Rectal smooth muscle tissue (tissue), 1 donor: ENCODE data around the gene SEPTIN12.
"Not testable (repeated sequence)": the region's sequence is repeated elsewhere in the genome, so short reads cannot be mapped to it uniquely, and the experiment has no call there.

Experiments used
- H3K27ac ChIP-seq: one replicate; pipeline ENCODE4 v1.7.0; 2013; ENCODE audit warnings: low read depth, low read length, inconsistent platforms
- H3K27me3 ChIP-seq: one replicate; pipeline ENCODE4 v1.7.0; 2013; ENCODE audit warnings: low read length; ENCODE audit not compliant: control insufficient read depth, insufficient read depth
- H3K36me3 ChIP-seq: one replicate; pipeline ENCODE4 v1.7.0; 2013; ENCODE audit warnings: low read length; ENCODE audit not compliant: control insufficient read depth, insufficient read depth
- H3K4me1 ChIP-seq: one replicate; pipeline ENCODE4 v1.7.0; 2013; ENCODE audit warnings: low read length; ENCODE audit not compliant: control insufficient read depth, insufficient read depth
- H3K4me3 ChIP-seq: one replicate; pipeline ENCODE4 v1.7.0; 2013; ENCODE audit warnings: low read length
- H3K9ac ChIP-seq: one replicate; pipeline ENCODE4 v1.7.0; 2013; ENCODE audit warnings: low read length

SEPTIN12 gene

DNA sequence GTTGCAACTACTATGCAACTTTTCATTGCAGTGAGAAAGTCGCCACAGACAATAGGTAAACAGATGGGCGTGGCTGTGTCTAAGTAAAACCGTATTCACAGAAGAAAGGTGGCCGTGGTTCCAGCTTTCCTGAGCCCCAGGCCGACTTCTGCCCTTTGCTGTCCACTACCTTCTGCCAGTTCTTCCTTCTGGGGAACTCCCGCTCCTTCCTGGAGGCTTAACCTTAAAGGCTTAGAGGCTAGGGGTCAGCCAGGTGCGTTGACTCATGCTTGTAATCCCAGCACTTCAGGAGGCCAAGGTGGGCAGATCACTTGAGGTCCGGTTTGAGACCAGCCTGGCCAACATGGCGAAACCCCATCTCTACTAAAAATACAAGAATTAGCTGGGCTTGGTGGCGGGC lies 2.1 kb upstream of the SEPTIN12 start:
- no peak overlapping the region for H3K27ac ChIP-seq
- no peak overlapping the region for H3K9ac ChIP-seq
- H3K4me1 ChIP-seq = no peaks in the 10 kb centered on the region
- peaks cover 3% of the 10 kb centered on the region for H3K27me3 ChIP-seq
- no peaks in the 10 kb centered on the region for H3K36me3 ChIP-seq
- H3K4me3 ChIP-seq = no peak overlapping the region

DNA sequence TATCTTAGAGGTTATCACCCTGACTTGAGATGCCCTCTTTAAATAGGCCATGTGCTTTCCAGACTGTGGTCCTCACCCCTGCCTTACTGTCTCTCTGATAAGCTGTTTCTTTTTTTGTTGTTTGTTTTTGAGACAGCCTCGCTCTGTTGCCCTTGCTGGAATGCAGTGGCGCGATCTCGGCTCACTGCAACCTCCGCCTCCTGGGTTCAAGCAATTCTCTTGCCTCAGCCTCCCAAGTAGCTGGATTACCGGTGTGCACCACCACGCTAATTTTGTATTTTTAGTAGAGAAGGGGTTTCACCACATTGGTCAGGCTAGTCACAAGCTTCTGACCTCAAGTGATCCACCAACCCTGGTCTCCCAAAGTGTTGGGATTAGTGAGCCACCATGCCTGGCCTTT lies 765 bp upstream of the SEPTIN12 start:
- Histone ChIP-seq H3K4me3 (no peak overlapping the region), H3K27me3 (peaks cover 3% of the 10 kb centered on the region), H3K27ac (no peak overlapping the region), H3K36me3 (no peaks in the 10 kb centered on the region), H3K9ac (no peak overlapping the region), H3K4me1 (no peaks in the 10 kb centered on the region)

DNA sequence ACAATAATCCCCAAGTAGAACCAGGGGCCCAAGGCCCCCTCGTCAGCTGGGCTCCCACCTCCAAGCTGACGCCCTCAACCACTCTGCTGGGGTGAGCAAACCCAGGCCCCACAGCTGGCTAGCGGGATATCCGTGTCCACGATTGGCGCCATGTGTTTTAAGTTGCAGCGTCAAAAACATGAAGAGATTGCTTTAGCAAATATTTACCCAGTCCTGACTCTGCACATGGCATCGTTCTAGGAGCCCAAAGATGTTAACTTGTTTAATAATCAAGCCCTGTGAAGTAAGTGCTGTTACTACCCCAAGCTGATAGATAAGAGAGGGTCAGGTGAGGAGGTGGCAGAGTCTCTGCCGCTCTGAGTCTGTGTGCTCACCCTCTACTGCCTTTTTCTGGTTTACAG lies 344 bp upstream of the SEPTIN12 start:
- no peaks in the 10 kb centered on the region for H3K4me1 ChIP-seq
- no peak overlapping the region for H3K27ac ChIP-seq
- H3K27me3 ChIP-seq = peaks cover 3% of the 10 kb centered on the region
- no peaks in the 10 kb centered on the region for H3K36me3 ChIP-seq
- H3K4me3 ChIP-seq = no peak overlapping the region
- H3K9ac ChIP-seq = no peak overlapping the region

DNA sequence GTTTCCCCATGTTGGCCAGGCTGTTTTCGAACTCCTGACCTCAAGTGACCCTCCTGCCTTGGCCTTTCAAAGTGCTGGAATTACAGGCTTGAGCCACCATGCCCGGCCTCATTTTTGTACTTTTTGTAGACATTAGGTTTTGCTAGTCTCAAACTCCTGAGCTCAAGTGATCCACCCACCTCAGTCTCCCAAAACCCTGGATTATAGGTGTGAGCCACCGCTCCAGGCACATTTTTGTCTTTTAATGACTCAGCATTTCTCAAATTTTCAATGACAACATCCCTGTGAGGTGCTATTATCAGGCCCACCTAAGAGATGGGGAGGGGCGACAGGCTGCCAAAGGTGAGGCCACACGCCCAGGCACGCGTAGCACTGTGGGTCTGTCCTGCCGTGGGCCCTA lies 1.1 kb downstream of the SEPTIN12 start:
- no peaks in the 10 kb centered on the region for H3K4me1 ChIP-seq
- no peak overlapping the region for H3K27ac ChIP-seq

DNA sequence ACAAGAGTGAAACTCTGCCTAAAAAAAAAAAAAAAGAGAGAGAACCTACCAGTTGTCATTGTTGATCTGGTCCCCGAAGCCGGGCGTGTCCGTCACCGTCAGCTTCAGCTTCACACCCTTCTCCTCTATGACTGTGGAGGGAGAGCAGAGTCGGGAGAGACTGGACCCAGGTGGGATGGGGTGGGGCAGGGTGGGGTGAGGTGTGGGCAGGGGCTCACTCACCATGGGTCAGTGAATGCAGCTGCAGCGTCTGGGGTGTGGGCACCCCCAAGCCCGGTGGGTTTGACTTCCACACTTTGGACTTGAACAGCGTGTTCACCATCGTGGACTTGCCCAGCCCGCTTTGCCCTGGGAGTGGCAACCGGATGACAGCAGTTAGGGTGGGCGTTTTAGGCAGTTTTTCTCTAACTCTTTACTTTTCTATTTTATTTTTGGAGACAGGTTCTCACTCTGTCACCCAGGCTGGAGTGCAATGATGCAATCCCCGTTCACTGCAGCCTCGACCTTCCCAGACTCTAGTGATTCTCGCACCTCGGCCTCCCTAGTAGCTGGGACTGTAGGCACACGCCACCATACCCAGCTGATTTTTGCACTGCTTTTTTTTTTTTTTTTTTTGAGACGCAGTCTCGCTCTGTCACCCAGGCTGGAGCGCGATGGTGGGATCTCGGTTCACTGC lies 2.2 kb downstream of the SEPTIN12 start:
- no peak overlapping the region for H3K27ac ChIP-seq
- H3K4me1 ChIP-seq = no peaks in the 10 kb centered on the region
- H3K27me3 ChIP-seq = peaks cover 3% of the 10 kb centered on the region
- no peak overlapping the region for H3K4me3 ChIP-seq
- H3K9ac ChIP-seq = no peak overlapping the region
- no peaks in the 10 kb centered on the region for H3K36me3 ChIP-seq

More for the DNA sequence above, 1.1 kb downstream of the SEPTIN12 start:
- H3K27me3 ChIP-seq = peaks cover 3% of the 10 kb centered on the region
- H3K9ac ChIP-seq = no peak overlapping the region
- no peaks in the 10 kb centered on the region for H3K36me3 ChIP-seq
- H3K4me3 ChIP-seq = no peak overlapping the region

DNA sequence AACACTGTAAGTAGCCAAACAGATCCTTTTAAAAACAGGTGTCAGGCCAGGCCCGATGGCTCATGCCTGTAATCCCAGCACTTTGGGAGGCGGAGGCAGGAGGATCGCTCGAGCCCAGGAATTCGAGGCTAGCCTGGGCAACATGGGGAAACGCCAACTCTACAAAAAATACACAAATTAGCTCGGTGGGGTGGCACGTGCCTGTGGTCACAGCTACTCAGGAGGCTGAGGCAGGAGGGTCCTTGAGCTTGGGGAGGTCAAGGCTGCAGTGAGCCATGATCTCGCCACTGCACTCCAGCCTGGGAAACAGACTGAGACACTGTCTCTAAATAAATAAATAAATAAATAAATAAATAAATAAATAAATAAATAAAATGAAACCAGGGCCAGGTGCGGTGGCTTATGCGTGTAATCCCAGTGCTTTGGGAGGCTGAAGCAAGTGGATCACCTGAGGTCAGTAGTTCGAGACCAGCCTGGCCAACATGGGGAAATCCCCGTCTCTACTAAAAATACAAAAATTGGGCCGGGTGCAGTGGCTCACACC lies 3.6 kb downstream of the SEPTIN12 start:
- H3K27ac ChIP-seq = not testable (repeated sequence)

DNA sequence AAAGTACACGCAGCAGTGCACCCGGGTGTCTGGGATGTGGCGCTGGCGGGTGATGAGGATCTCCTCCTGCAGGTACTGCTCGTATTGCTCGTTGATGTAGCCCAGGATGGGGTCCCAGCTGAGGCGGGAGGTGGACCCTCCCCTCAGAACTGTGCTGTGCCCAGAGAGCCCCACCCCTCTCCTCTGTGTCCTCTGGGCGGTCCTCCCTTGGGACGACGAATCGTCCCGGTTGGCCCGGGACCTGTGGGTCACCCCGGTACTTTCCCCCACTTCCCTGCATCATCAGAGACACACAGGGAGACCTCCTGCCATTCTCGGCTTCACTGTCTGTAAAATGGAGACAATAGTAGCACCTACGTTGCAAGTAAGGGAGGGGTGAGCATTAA lies 4.2 kb downstream of the SEPTIN12 start:
- no peaks in the 10 kb centered on the region for H3K4me1 ChIP-seq
- H3K36me3 ChIP-seq = no peaks in the 10 kb centered on the region
- H3K4me3 ChIP-seq = no peak overlapping the region
- H3K9ac ChIP-seq = no peak overlapping the region
- H3K27ac ChIP-seq = no peak overlapping the region
- peaks cover 3% of the 10 kb centered on the region for H3K27me3 ChIP-seq

More for the DNA sequence above, 3.6 kb downstream of the SEPTIN12 start:
- not testable (repeated sequence) for H3K27me3 ChIP-seq, H3K4me1 ChIP-seq, H3K9ac ChIP-seq, H3K36me3 ChIP-seq, H3K4me3 ChIP-seq

DNA sequence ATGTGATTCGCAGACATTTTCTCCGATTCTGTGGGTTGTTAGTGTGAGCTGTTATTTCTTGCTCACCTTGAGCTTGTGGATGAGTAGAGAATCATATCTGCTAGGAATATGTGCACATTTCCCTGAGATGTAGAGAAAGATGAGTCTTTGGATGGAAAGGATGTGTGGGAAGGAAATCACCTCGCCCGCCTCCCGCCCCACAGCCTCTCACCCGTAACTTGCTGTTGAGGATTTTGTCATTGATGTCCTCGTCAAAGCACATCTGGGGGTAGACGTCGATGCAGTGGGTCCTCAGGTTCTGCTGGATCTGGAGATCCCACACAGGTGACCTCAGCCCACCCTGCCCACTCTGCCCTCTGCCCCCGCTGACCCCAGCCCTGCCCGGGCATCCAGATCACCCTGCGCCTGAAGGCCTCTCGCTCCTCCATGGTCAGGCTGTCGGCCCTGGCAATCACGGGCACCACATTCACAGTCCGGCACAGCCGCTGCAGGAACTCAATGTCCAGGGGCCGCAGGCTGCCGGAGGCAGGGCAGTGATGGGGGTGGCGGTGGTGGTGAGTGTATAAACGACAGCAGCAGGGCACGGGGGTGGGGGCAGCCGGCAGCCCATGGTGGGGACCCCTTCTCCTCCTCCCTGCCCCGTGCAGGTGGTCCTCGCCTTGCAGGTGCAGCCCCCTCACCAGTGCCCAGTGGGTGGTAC lies 4.7 kb downstream of the SEPTIN12 start:
- H3K27me3 ChIP-seq = peaks cover 3% of the 10 kb centered on the region
- H3K27ac ChIP-seq = no peak overlapping the region
- H3K36me3 ChIP-seq = no peaks in the 10 kb centered on the region
- H3K4me1 ChIP-seq = no peaks in the 10 kb centered on the region
- no peak overlapping the region for H3K4me3 ChIP-seq
- no peak overlapping the region for H3K9ac ChIP-seq

DNA sequence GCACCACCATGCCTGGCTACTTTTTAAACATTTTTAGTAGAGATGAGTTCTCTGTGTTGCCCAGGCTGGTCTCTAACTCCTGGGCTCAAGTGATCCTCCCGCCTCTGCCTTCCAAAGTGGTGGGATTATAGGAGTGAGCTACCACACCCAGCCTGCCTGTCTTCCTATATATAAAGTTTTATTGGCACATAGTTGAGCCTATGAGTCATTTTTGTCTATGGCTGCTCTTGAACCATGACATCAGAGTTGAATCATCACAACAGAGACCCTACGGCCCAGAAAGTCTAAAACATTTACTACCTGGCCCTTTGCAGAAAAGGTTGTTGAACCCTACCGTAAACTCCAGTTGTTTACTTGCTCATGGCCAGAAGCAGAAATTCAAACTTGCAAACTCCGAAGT lies 7.9 kb downstream of the SEPTIN12 start:
- H3K4me1 ChIP-seq = no peaks in the 10 kb centered on the region
- H3K36me3 ChIP-seq = no peaks in the 10 kb centered on the region
- no peak overlapping the region for H3K4me3 ChIP-seq
- H3K9ac ChIP-seq = no peak overlapping the region
- H3K27ac ChIP-seq = no peak overlapping the region
- H3K27me3 ChIP-seq = no peaks in the 10 kb centered on the region

DNA sequence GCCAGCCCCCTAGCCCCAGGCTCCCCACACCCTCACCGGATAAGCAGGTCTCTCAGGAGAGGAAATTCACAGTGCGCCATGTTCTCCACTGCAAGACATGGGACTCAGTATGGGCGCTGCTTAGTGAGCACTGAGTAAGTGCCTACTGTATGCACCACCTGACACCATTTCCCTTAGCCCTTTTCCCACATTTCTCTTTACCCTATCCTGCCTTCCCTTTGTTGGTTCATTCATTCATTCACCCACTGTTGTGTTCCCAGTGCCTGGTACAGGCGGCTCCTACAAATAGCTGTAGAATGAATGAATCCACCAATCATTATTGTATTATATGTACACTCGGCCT lies 10.1 kb downstream of the SEPTIN12 start:
- no peaks in the 10 kb centered on the region for H3K27me3 ChIP-seq
- H3K27ac ChIP-seq = no peak overlapping the region
- no peak overlapping the region for H3K9ac ChIP-seq
- H3K4me3 ChIP-seq = no peak overlapping the region
- no peaks in the 10 kb centered on the region for H3K4me1 ChIP-seq
- no peaks in the 10 kb centered on the region for H3K36me3 ChIP-seq

DNA sequence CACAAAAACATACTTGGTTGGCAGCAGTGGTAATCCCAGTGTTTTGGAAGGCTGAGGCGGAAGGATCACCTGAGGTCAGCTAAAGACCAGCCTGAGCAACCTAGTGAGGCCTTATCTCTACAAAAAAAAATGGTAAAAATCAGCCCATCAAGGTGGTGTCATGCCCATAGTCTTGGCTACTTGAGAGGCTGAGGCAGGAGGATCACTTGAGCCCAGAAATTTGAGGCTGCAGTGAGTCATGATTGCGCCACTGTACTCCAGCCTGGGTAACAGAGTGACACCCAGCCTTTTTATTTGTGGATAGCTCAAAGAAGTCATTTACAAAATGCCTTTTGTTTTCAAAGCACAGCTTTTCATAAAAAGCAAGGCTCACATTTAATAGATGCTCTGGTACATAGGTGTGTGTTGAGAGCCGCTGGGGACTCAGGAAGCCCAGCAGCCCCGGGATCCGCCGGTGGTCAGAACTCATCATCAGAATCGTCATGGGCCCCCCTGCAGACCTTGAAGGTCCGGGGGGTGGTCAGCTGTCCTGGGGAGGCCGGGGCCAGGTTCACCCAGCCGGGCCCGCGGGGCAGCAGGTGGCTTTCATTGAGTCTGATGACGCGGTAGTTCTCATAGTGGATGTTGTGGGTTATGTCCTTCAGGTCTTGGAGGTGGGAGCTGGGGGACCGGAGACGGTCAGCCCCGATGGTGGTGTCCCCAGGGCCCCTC lies 10.7 kb downstream of the SEPTIN12 start:
- no peaks in the 10 kb centered on the region for H3K27me3 ChIP-seq
- no peak overlapping the region for H3K4me3 ChIP-seq
- no peak overlapping the region for H3K9ac ChIP-seq
- H3K4me1 ChIP-seq = no peaks in the 10 kb centered on the region
- H3K27ac ChIP-seq = no peak overlapping the region
- no peaks in the 10 kb centered on the region for H3K36me3 ChIP-seq

DNA sequence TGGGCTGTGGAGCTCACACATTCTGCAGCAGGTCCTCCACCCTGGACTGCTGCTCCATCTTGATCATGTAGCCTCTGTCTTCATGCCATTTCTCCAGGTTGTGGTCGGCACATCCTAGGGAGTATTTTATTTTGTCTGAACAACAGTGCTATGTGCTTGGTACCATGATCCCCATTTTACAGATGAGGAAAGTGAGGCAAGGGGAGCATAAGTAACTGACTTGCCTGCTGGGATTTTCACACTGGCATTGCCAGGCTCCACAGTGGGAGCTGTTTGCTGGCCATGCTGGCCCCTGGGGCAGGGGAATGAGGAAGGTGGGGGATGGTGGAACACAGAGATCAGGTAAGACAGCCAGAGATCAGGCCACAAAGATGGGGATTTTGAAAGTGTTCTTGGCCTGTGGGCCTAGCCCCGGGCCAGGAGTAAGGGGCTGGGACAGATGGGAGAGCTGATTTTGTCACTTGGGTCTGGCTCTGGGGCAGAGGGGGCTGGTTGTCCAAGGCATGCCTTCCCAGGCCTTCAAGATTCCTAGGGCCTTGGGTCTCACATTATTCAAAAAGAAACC lies 11.9 kb downstream of the SEPTIN12 start:
- H3K9ac ChIP-seq = no peak overlapping the region
- no peaks in the 10 kb centered on the region for H3K27me3 ChIP-seq
- no peak overlapping the region for H3K4me3 ChIP-seq
- no peaks in the 10 kb centered on the region for H3K36me3 ChIP-seq
- no peaks in the 10 kb centered on the region for H3K4me1 ChIP-seq
- H3K27ac ChIP-seq = no peak overlapping the region
